Measurements from ENCODE around the gene SP140L. TPM values are rescaled to one million over a fixed set of nuclear protein-coding genes. Genes with fewer than 3 reads are reported as not detected.

SP140L gene
- total and polyA plus RNA-seq, 2 of the 8 experiments (the other 6 are each of a cell fraction or from before 2014, with no cell fraction given) = 0.36 to 1.5 TPM

GRCh38 chr2:230312638-230313037 is 14.4 kb upstream of the SP140L start (continued):
- TF ChIP-seq CHD7 (IDR thresholded peaks at IDR 0.05; ENCODE audit: insufficient replicate concordance, low read length) (no peak), ZNF274 (IDR thresholded peaks at IDR 0.05; ENCODE audit: borderline replicate concordance, extremely low read depth, low read length) (no peak), TEAD4 (IDR thresholded peaks at IDR 0.05; ENCODE audit: low read depth, low read length) (no peak), USF2 (IDR thresholded peaks at IDR 0.05; ENCODE audit: low read length) (no peak), CTCF (IDR thresholded peaks at IDR 0.05; ENCODE audit: control extremely low read depth in 1 of 3, insufficient read depth in 1 of 3, low read depth in 1 of 3, low read length in 3 of 3) (no peak), JUN (IDR thresholded peaks at IDR 0.05; ENCODE audit: low read depth, low read length) (no peak), RAD21 (IDR thresholded peaks at IDR 0.05 in 1 of 2, conservative IDR thresholded peaks at IDR 0.05 in 1 of 2; ENCODE audit: low read depth in 2 of 2, low read length in 2 of 2) (no peak)

All from H1 (cell line).